Measurements from ENCODE around the gene GOLGA6L7.
"Not testable (repeated sequence)": the region's sequence is repeated elsewhere in the genome, so short reads cannot be mapped to it uniquely, and the experiment has no call there.

The GOLGA6L7 gene

DNA sequence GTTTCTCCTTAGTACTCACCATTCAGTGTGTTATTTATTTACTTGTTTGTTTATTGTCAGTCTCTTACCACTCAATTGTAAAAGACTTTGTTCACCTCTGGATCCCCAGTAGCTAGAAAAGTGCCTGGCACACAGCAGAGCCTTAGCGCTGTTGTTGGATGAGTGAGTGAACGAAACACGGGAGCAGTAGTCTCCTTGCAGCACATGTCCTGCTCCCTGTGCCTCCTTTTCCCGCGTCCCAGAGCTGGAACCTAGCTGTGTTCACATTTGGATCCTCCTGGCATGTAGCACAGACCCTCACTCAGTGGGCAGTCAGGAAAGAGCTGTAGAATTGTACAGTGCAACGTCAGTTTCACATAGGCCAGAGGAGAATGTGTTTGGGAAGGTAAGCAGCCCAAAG, 41.4 kb upstream of the GOLGA6L7 start:
- H3K4me1 ChIP-seq (ENCODE audit: insufficient read depth, low read length); H3K27ac ChIP-seq (ENCODE audit: low read depth, low read length); H3K4me3 ChIP-seq (ENCODE audit: low read length); H3K36me3 ChIP-seq (ENCODE audit: insufficient read depth, low read length); H3K9me3 ChIP-seq (ENCODE audit: insufficient read depth, low read depth, low read length); H3K9ac ChIP-seq (ENCODE audit: low read depth, low read length): not testable (repeated sequence)
- H3K27me3 ChIP-seq (ENCODE audit: insufficient read depth, low read length) = peaks cover 28% of the 10 kb centered on the region
- 92% methylated on average over 6 of the region's 6 CpGs for WGBS

DNA sequence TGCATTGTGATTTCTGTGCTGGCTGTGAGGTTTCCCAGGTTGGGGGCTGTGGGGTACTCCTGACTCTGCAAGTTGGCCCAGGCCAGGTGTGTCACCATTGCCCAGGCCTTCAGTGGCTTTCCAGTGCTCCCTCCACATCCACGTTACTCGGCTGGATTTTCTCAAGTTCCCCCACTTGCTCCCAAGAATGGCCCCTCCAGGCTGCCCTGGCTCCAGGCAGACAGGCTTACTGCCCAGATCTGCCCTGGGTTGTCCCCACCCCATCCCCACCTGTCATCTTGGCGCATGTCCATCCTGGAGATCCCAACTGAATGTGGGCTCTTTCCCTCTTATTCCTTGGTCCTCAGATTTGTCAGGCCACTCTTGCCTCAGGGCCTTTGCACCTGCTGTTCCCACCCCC, 40.9 kb upstream of the GOLGA6L7 start:
- H3K9me3 ChIP-seq (ENCODE audit: insufficient read depth, low read depth, low read length) = no peaks in the 10 kb centered on the region
- H3K27me3 ChIP-seq (ENCODE audit: insufficient read depth, low read length) = peaks cover 33% of the 10 kb centered on the region
- no peak overlapping the region for H3K4me3 ChIP-seq (ENCODE audit: low read length)
- no peak overlapping the region for H3K9ac ChIP-seq (ENCODE audit: low read depth, low read length)
- no peak overlapping the region for H3K27ac ChIP-seq (ENCODE audit: low read depth, low read length)
- no peaks in the 10 kb centered on the region for H3K36me3 ChIP-seq (ENCODE audit: insufficient read depth, low read length)
- H3K4me1 ChIP-seq (ENCODE audit: insufficient read depth, low read length) = peaks cover 8% of the 10 kb centered on the region; the same call in 1 of the 2 replicates
- WGBS = 93% methylated on average over 3 of the region's 3 CpGs

DNA sequence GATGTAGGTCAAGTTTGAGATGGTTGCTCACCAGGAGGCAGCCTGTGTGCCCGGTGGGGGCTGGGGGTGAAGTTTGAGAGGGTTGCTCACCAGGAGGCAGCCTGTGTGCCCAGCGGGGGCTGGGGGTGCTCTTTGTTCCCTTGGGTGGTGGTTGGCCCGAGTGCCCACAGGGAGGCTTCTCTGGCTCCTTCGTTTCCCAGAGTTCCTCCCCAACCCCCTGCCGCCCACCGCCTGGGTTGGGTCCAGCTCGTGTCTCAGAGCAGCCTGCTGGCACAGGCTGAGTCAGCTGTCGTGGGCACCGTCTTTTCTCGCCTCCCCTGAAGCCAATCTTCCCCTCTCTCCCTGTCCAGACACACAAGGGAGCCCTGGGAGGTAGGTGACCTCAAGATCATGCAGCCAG, 40.5 kb upstream of the GOLGA6L7 start:
- no peak overlapping the region for H3K9ac ChIP-seq (ENCODE audit: low read depth, low read length)
- peaks cover 10% of the 10 kb centered on the region; the same call in 1 of the 2 replicates for H3K4me1 ChIP-seq (ENCODE audit: insufficient read depth, low read length)
- 94% methylated on average over 10 of the region's 10 CpGs for WGBS
- H3K36me3 ChIP-seq (ENCODE audit: insufficient read depth, low read length) = no peaks in the 10 kb centered on the region
- no peak overlapping the region for H3K4me3 ChIP-seq (ENCODE audit: low read length)
- no peak overlapping the region for H3K27ac ChIP-seq (ENCODE audit: low read depth, low read length)
- H3K27me3 ChIP-seq (ENCODE audit: insufficient read depth, low read length) = peaks cover 38% of the 10 kb centered on the region
- H3K9me3 ChIP-seq (ENCODE audit: insufficient read depth, low read depth, low read length) = no peaks in the 10 kb centered on the region

DNA sequence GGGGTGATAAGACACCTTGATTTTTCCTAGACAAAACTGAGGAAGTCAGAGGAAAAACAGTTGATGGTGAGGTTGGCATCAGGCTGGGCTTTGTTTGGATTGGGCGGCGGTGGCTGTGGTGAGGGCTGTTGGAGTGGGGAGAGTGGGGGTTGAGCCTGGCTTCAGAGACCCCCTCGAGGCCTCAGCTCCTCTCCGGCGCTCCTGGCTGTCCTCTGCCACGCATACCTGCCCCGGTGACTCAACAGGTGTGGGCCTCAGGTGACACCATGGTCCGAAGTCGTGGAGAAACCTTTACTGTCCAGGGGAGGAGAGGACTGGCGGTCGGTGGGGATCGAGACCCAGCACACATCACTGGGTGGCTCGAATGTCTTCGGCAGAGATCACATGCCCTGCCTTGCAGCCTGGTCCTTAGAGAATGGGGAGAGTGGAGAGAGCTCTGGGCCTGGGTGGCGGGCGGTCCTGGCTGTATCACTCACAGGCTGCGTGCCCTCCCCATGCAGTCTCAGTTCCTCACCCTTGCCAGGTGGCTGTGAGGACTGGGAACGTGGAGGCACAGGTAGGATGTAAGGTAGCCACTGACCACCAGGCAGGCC, 40.0 kb upstream of the GOLGA6L7 start:
- WGBS = 88% methylated on average over 18 of the region's 18 CpGs
- Histone ChIP-seq H3K27me3 (ENCODE audit: insufficient read depth, low read length) (peaks cover 39% of the 10 kb centered on the region), H3K36me3 (ENCODE audit: insufficient read depth, low read length) (no peaks in the 10 kb centered on the region), H3K9ac (ENCODE audit: low read depth, low read length) (no peak overlapping the region), H3K4me1 (ENCODE audit: insufficient read depth, low read length) (peaks cover 10% of the 10 kb centered on the region; the same call in 1 of the 2 replicates), H3K27ac (ENCODE audit: low read depth, low read length) (no peak overlapping the region), H3K4me3 (ENCODE audit: low read length) (no peak overlapping the region), H3K9me3 (ENCODE audit: insufficient read depth, low read depth, low read length) (no peaks in the 10 kb centered on the region)

DNA sequence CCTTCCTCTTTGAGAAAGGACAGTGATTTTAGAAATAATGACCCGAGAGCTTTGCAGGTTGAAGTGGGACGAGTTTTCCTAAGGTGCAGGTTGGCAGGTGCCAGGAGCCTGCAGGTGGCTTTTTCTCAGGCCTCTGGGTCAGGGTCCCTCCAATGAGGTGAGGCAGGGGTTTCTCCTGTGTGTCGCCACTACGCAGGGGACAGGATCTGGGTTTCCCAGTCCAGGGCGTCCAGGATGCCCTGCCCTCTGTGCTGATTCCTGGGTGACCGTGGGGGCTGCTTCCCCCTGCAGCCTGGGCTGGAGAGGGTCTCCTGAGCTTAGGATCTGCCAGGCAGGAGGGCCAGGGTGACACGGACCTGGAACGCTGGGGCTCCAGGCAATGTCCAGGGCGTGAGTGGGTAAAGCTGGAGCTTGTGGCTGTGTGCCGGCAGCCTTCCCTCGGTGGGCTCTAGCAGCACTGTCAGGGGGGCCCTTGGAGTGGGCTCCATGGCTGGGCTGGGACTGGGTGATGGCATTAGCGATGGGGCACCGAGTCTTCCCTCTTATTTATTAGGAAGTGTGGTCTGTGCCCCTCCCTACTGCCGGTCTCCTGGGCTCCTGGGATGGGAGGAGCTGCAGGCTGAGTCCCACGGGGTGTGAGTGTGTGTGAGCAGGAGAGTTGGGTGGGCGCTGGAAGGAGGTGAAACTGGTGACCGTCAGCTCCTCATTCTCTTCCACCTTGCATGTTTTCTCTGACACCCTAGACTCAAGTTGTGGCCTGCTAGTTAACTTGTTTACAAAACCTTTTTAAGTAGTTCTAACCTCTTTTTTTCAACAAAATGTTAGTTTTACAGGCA, 39.1 kb upstream of the GOLGA6L7 start:
- WGBS = 74% methylated on average over 16 of the region's 17 CpGs
- H3K4me3 ChIP-seq (ENCODE audit: low read length) = no peak overlapping the region; the same call in 1 of the 2 replicates

DNA sequence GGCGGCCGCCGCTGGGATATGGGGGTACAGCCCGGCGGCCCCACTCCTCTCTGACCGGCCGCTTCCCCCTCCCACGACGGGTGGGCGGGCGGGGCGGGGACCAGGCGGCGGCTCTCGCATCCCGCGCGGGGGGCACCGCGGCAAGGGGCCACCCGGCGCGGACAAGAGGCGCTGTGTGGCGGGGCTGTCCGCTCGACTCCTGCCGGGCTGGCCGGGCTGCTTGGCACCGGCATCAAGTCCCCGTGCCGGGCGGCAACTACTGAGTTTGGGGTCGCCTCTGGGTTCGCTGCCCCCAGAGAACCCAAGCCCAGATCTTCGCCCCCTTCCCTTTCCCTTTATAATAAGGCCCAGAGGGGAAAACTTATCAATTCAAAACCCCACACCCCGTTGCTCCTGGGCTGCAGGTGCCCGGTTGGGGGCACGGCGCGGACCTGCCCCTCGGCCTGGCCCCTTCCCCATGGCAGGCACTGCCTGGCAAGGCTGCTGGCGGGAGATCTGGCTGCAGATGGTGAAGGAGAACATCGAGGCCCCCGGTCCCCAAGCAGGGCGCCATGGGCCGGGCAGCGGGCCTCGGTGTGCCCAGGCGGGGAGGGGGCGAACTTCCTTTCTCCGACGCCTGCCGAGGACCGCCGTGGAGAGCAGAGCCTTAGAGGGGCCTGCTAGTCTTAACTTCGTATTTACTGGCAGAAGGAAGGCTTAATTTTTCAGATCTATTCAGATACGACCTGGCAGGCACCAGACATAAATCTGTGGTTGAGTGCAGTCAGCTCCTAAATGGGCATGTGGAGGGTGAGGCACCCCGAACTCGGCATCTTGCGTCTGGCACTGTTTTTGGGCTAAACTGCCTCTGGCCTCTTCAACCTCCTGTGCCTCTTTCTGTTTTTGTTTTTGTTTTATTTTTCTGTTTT, 38.2 kb upstream of the GOLGA6L7 start:
- peaks cover 39% of the 10 kb centered on the region for H3K27me3 ChIP-seq (ENCODE audit: insufficient read depth, low read length)
- no peaks in the 10 kb centered on the region for H3K36me3 ChIP-seq (ENCODE audit: insufficient read depth, low read length)
- H3K9me3 ChIP-seq (ENCODE audit: insufficient read depth, low read depth, low read length) = no peaks in the 10 kb centered on the region
- 17% methylated on average over 61 of the region's 61 CpGs for WGBS
- H3K4me3 ChIP-seq (ENCODE audit: low read length) = peak overlapping the region; percentile 66
- H3K4me1 ChIP-seq (ENCODE audit: insufficient read depth, low read length) = peaks cover 10% of the 10 kb centered on the region; the same call in 1 of the 2 replicates
- H3K9ac ChIP-seq (ENCODE audit: low read depth, low read length) = peak overlapping the region; percentile 90
- H3K27ac ChIP-seq (ENCODE audit: low read depth, low read length) = no peak overlapping the region

More for the DNA sequence above, 39.1 kb upstream of the GOLGA6L7 start:
- Histone ChIP-seq H3K27me3 (ENCODE audit: insufficient read depth, low read length) (peaks cover 39% of the 10 kb centered on the region), H3K27ac (ENCODE audit: low read depth, low read length) (no peak overlapping the region), H3K36me3 (ENCODE audit: insufficient read depth, low read length) (no peaks in the 10 kb centered on the region), H3K9me3 (ENCODE audit: insufficient read depth, low read depth, low read length) (no peaks in the 10 kb centered on the region), H3K4me1 (ENCODE audit: insufficient read depth, low read length) (peaks cover 10% of the 10 kb centered on the region; the same call in 1 of the 2 replicates), H3K9ac (ENCODE audit: low read depth, low read length) (no peak overlapping the region)

DNA sequence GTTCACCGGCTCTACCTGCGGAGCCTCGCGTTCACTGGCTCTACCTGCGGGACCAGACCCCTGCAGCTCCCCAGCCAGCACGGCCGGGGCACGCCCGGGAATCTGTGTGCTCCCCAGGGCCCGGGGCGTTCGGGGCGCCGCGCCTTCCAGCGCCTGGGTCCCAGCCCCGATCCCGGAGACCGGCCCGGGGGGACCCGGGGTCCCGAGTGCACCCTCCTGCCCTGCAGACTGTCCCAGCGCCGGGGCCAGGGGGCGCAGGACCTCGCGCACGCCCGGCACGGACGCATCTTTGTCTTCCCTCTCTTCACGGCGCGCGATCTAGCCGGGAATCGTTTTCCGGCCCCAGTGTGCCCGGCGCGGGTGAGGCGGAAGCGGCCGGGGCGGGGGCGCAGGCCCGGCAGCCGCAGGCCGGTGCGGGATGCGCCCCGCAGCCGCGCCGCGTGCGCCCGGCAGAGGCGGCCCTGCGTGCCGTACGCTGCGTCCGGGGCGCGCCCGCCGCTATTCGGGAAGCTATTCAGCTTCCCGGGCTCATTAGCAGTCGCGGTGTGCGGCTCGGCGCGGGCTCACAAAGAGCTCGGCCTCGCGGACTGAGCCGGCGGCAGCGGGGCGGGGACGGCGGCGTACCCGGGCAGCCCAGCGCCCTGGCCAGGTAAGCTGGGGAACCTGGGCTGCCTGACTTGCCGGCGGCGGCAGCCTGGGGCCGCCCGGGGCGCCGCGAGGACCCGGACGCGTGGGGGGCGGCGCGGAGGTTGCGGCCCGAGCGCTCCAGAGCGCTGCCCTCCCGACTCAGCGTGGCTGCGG, 37.4 kb upstream of the GOLGA6L7 start, which contains the start of gene APBA2:
TSS of gene APBA2 (plus strand) at position 345 of the 801 bp plus-strand sequence. CDS start 167,911 bp downstream, outside the sequence.
- under 1% methylated on average over 109 of the region's 109 CpGs for WGBS
- H3K9ac ChIP-seq (ENCODE audit: low read depth, low read length) = peak within 1 kb of the TSS; percentile 90
- no peaks in the 10 kb centered on the region for H3K9me3 ChIP-seq (ENCODE audit: insufficient read depth, low read depth, low read length)
- peaks cover 10% of the 10 kb centered on the region; the same call in 1 of the 2 replicates for H3K4me1 ChIP-seq (ENCODE audit: insufficient read depth, low read length)
- no peak within 1 kb of the TSS for H3K27ac ChIP-seq (ENCODE audit: low read depth, low read length)
- no peaks in the 10 kb centered on the region for H3K36me3 ChIP-seq (ENCODE audit: insufficient read depth, low read length)
- H3K27me3 ChIP-seq (ENCODE audit: insufficient read depth, low read length) = peaks cover 39% of the 10 kb centered on the region
- peak within 1 kb of the TSS; percentile 66 for H3K4me3 ChIP-seq (ENCODE audit: low read length)

DNA sequence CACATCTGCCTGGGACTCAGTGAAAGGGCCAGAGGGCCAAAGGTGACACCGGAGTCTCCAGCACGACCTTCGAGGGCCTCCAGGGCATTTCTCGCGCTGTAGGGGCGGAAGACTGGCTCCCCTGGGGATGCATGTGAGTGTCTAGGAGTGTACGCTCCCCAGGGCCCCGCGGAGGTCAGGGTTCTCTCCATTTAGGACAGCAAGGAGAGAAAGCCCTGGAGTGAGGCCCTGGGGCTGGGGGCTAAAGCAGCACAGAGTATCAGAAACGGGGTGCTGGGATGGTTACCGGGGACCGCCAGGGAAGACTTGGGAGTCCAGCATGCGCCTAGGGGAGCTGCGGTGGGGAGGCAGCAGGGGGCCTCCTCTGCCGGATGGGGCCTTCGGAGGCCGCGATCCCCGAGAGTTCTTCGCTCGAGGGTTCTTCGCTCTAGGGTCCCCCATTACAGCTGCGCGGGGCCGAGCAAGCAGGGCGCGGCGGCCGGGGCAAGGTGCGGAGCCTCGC, 36.7 kb upstream of the GOLGA6L7 start:
- H3K4me1 ChIP-seq (ENCODE audit: insufficient read depth, low read length) = peaks cover 10% of the 10 kb centered on the region; the same call in 1 of the 2 replicates
- H3K27ac ChIP-seq (ENCODE audit: low read depth, low read length) = no peak overlapping the region
- H3K9me3 ChIP-seq (ENCODE audit: insufficient read depth, low read depth, low read length) = no peaks in the 10 kb centered on the region
- WGBS = 29% methylated on average over 31 of the region's 31 CpGs
- H3K27me3 ChIP-seq (ENCODE audit: insufficient read depth, low read length) = peaks cover 39% of the 10 kb centered on the region
- H3K9ac ChIP-seq (ENCODE audit: low read depth, low read length) = peak overlapping the region; percentile 90
- H3K36me3 ChIP-seq (ENCODE audit: insufficient read depth, low read length) = no peaks in the 10 kb centered on the region
- H3K4me3 ChIP-seq (ENCODE audit: low read length) = peak overlapping the region; percentile 66

DNA sequence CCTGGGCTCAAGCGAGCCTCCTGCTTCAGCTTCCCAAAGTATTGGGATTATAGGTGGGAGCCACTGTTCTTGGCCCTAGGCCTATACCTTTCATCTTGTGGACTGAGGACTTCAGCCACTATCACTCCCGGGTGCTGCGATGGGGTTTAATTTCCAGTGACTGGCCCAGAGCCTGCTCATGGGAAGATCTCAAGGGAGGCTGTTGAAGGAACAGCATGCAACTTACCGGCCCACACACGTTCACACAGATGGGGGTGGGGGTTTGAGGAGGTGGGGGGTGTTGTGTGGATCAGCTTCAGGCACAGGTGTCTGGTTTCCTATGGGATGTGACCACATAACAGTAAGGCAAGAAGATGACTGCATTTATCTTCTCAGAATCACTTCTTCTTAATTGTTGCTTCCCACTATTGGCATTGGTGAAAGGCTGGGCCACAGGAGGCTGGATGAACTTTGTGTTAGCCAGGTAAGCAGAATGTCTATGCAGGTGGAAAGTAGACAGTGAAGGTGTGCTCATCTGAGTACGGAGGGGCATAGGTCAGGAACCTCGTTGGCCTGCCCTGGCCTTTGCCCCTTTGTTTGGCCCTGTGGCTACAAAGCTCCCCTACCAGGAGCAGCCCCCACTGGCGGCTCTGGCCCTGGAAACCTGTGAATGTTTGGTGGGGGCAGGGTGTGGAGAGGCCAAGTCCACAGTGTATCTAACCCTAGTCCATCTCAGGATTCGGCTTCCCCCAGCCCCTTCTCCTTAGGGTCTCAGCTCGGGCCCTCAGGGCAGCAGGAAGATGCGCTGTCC, 35.9 kb upstream of the GOLGA6L7 start:
- WGBS = 86% methylated on average over 10 of the region's 11 CpGs
- Histone ChIP-seq H3K4me1 (ENCODE audit: insufficient read depth, low read length) (peaks cover 10% of the 10 kb centered on the region; the same call in 1 of the 2 replicates), H3K9ac (ENCODE audit: low read depth, low read length) (no peak overlapping the region), H3K27me3 (ENCODE audit: insufficient read depth, low read length) (peaks cover 39% of the 10 kb centered on the region), H3K4me3 (ENCODE audit: low read length) (no peak overlapping the region; the same call in 1 of the 2 replicates), H3K9me3 (ENCODE audit: insufficient read depth, low read depth, low read length) (no peaks in the 10 kb centered on the region), H3K27ac (ENCODE audit: low read depth, low read length) (no peak overlapping the region), H3K36me3 (ENCODE audit: insufficient read depth, low read length) (no peaks in the 10 kb centered on the region)

Data from HUES64 (cell line).